GM12878 (cell line): ENCODE data around the gene IL4I1. TPM values are rescaled to one million over a fixed set of nuclear protein-coding genes. Genes with fewer than 3 reads are reported as not detected.

Source experiments
- ATF7 ChIP-seq: fragments of 450-650 bp; IDR thresholded peaks from 2 replicates; pipeline ENCODE4 v1.6.1; 2016; ENCODE audit warnings: low read depth, mild to moderate bottlenecking
- BHLHE40 ChIP-seq, 2 experiments: fragments of 450-650 bp in 1 of 2; IDR thresholded peaks; 2 replicates each; pipeline ENCODE4 v1.6.1; 2011 to 2017; ENCODE audit warnings: low read depth in 2 of 2, borderline replicate concordance in 1 of 2, improper control_type of control experiment in 1 of 2, low read length in 1 of 2, mild to moderate bottlenecking in 1 of 2
- CREM ChIP-seq: IDR thresholded peaks from 2 replicates; pipeline ENCODE4 v1.6.1; 2014; ENCODE audit warnings: antibody characterized with exemption, low read depth
- CUX1 ChIP-seq: IDR thresholded peaks from 2 replicates; pipeline ENCODE4 v1.6.1; 2012; ENCODE audit warnings: improper control_type of control experiment, low read depth, low read length; ENCODE audit not compliant: insufficient replicate concordance
- EGR1 ChIP-seq, 2 experiments: IDR thresholded peaks; 1 replicate in 1 of 2; 2 replicates in 1 of 2; pipeline ENCODE4 v1.6.1; 2011 to 2012; ENCODE audit warnings: low read depth in 2 of 2, low read length in 2 of 2, borderline replicate concordance in 1 of 2, mild to moderate bottlenecking in 1 of 2, moderate library complexity in 1 of 2
- GATAD2B ChIP-seq: fragments of 450-650 bp; conservative IDR thresholded peaks from 2 replicates; pipeline ENCODE4 v1.6.1; 2017; ENCODE audit warnings: low read depth, mild to moderate bottlenecking, moderate library complexity
- HDAC2 ChIP-seq: fragments of 200-600 bp; sonication (generic); IDR thresholded peaks from 2 replicates; pipeline ENCODE4 v1.6.1; 2017
- MTA2 ChIP-seq: fragments of 450-650 bp; IDR thresholded peaks from 2 replicates; pipeline ENCODE4 v1.6.1; 2016; ENCODE audit warnings: low read depth, mild to moderate bottlenecking, moderate library complexity
- MXI1 ChIP-seq: fragments of 150-350 bp; IDR thresholded peaks from 2 replicates; pipeline ENCODE4 v1.6.1; 2011; ENCODE audit warnings: low read depth, mild to moderate bottlenecking, inconsistent platforms, low read length, improper control_type of control experiment
- NBN ChIP-seq: fragments of 450-650 bp; IDR thresholded peaks from 2 replicates; pipeline ENCODE4 v1.6.1; 2016
- NFYA ChIP-seq: IDR thresholded peaks from 2 replicates; pipeline ENCODE4 v1.6.1; 2011; ENCODE audit warnings: low read depth, mild to moderate bottlenecking, low read length, improper control_type of control experiment, borderline replicate concordance
- PKNOX1 ChIP-seq: fragments of 450-650 bp; IDR thresholded peaks from 2 replicates; pipeline ENCODE4 v1.6.1; 2016; ENCODE audit warnings: mild to moderate bottlenecking
- POLR2AphosphoS2 ChIP-seq: IDR thresholded peaks from 2 replicates; pipeline ENCODE4 v1.6.1; 2011; ENCODE audit warnings: low read depth, mild to moderate bottlenecking, low read length, improper control_type of control experiment, moderate library complexity
- RAD21 ChIP-seq: IDR thresholded peaks from 2 replicates; pipeline ENCODE4 v1.6.1; 2011; ENCODE audit warnings: mild to moderate bottlenecking, low read depth, low read length, moderate library complexity; ENCODE audit not compliant: insufficient read depth
- WRNIP1 ChIP-seq: IDR thresholded peaks from 2 replicates; pipeline ENCODE4 v1.6.1; 2011; ENCODE audit warnings: low read depth, low read length, improper control_type of control experiment, borderline replicate concordance
- ZBTB11 ChIP-seq: fragments of 450-650 bp; formaldehyde crosslinking; IDR thresholded peaks from 2 replicates; pipeline ENCODE4 v1.5.0; 2022; ENCODE audit warnings: mild to moderate bottlenecking, missing genetic modification characterization
- polyA plus RNA-seq, 11 experiments: library from polyadenylated mRNA; depleted of rRNA in 4 of 11; unstranded in 6 of 11; stranded (reverse) in 5 of 11; fragments of >200 nt; fragmentation: Nextera tagmentation in 4 of 11; fragmentation: Illumina TruSeq in 1 of 11; extraction: Ambion mirVana in 4 of 11; extraction: Trizol in 1 of 11; gene quantifications; 1 replicate in 1 of 11; 2 replicates in 10 of 11; pipeline versions ENCODE4 v1.2.1 to v1.2.3, GENCODE V29; 2011 to 2016; ENCODE audit warnings: inconsistent platforms in 2 of 11, missing spikeins in 2 of 11, low read depth in 1 of 11
- total RNA-seq, 4 experiments: library from RNA; depleted of rRNA in 3 of 4; stranded (reverse); fragments of >200 nt in 3 of 4; fragmentation: Illumina TruSeq in 1 of 4; extraction: Trizol in 1 of 4; gene quantifications; 2 replicates each; pipeline versions ENCODE4 v1.2.1 to v1.2.3, GENCODE V29; 2013 to 2021
- TF ChIP-seq, protein P1 (sequence below): IDR thresholded peaks from 2 replicates; pipeline ENCODE4 v1.6.1; 2011; ENCODE audit warnings: borderline replicate concordance, low read depth, mild to moderate bottlenecking, moderate library complexity, low read length; ENCODE audit not compliant: insufficient read depth, poor library complexity, severe bottlenecking

IL4I1 gene
- total and polyA plus RNA-seq, 10 of the 15 experiments (the other 5 are each of a cell fraction or from before 2014, with no cell fraction given): 0.62 to 83.8 (median 42.8) TPM

- TF ChIP-seq CUX1: no peak
- TF ChIP-seq POLR2AphosphoS2: peak; percentile 78; the same call in 1 of the 2 replicates
- no peak; the same call in none of the 2 replicates for TF ChIP-seq MXI1
- TF ChIP-seq CREM: no peak
- peak; percentile 84 for TF ChIP-seq NBN
- TF ChIP-seq RAD21: no peak
- peak; percentile 38 for TF ChIP-seq ATF7
- TF ChIP-seq ZBTB11 (CRISPR knock-in tag): 0 out of 2 replicates have a peak, but pooled peaks have one; percentile 13
- TF ChIP-seq NFYA: no peak
- no peak for TF ChIP-seq WRNIP1
- TF ChIP-seq, protein P1, sequence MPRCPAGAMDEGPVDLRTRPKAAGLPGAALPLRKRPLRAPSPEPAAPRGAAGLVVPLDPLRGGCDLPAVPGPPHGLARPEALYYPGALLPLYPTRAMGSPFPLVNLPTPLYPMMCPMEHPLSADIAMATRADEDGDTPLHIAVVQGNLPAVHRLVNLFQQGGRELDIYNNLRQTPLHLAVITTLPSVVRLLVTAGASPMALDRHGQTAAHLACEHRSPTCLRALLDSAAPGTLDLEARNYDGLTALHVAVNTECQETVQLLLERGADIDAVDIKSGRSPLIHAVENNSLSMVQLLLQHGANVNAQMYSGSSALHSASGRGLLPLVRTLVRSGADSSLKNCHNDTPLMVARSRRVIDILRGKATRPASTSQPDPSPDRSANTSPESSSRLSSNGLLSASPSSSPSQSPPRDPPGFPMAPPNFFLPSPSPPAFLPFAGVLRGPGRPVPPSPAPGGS: no peak
- TF ChIP-seq HDAC2: no peak
- TF ChIP-seq GATAD2B: peak; percentile 69
- TF ChIP-seq PKNOX1: no peak
- peak; percentile 39; the same call in 1 of the 2 replicates for TF ChIP-seq MTA2
- peak in 1 of 2 experiments; percentile 3; a peak in 1 of 3 replicates for TF ChIP-seq EGR1 (IDR thresholded peaks at IDR 0.05; ENCODE audit: borderline replicate concordance in 1 of 2, low read depth in 2 of 2, low read length in 2 of 2)
- peak in 1 of 2 experiments; percentile 77; a peak in 2 of 4 replicates for TF ChIP-seq BHLHE40 (IDR thresholded peaks at IDR 0.05; ENCODE audit: borderline replicate concordance in 1 of 2, low read depth in 2 of 2, low read length in 1 of 2)
These were observed 8.8 kb downstream of the IL4I1 start (continued) for GRCh38 chr19:49887665-49888509.
